PC-3 (cell line): ENCODE data around the gene IL1RAPL2. TPM values are rescaled to one million over a fixed set of nuclear protein-coding genes. Genes with fewer than 3 reads are reported as not detected.

Experiments used
- ATAC-seq: fragments of 200-7000 bp; cut with Tn5 transposase; 2 replicates; pipeline ENCODE4 v1.9.1; 2020; ENCODE audit warnings: mild to moderate bottlenecking, moderate library complexity
- BruUV-seq: library from RNA; stranded (reverse); fragments of 400-500 nt; replicated peaks from 2 replicates; lab custom pipeline; 2021; lab: Mats Ljungman, UMichigan
- CTCF ChIA-PET: fragments of 300-600 bp; sonication (Branson Sonifier 250); formaldehyde crosslinking; loops from one replicate; lab custom pipeline; 2022; ENCODE audit warnings: antibody characterized with exemption; lab: Charles Lee
- POLR2A ChIA-PET: fragments of 300-600 bp; sonication (Branson Sonifier 250); formaldehyde crosslinking; loops from one replicate; lab custom pipeline; 2022; ENCODE audit warnings: antibody characterized with exemption; ENCODE audit not compliant: unreplicated experiment; lab: Charles Lee
- DNase-seq: peaks from one replicate; pipeline ENCODE4 v3.0.0-alpha.2; 2015
- H2AFZ ChIP-seq: fragments of 300-600 bp; sonication (generic); 2 replicates; pipeline ENCODE4 v1.6.0; 2016; ENCODE audit warnings: antibody characterized with exemption, low read length
- H3F3A ChIP-seq: fragments of 300-600 bp; sonication (generic); one replicate; pipeline ENCODE4 v1.6.0; 2017; ENCODE audit warnings: antibody characterized with exemption, low read length, control low read depth, mild to moderate bottlenecking; ENCODE audit not compliant: unreplicated experiment
- H3K27ac ChIP-seq: fragments of 300-600 bp; sonication (generic); 2 replicates; pipeline ENCODE4 v1.5.1; 2016; ENCODE audit warnings: mild to moderate bottlenecking, low read length
- H3K27me3 ChIP-seq: fragments of 300-600 bp; sonication (generic); 2 replicates; pipeline ENCODE4 v1.6.1; 2016; ENCODE audit warnings: low read length, mixed read lengths
- H3K36me3 ChIP-seq: fragments of 300-600 bp; sonication (generic); 2 replicates; pipeline ENCODE4 v1.6.1; 2016; ENCODE audit warnings: low read depth, mixed run types, low read length, mixed read lengths
- H3K4me1 ChIP-seq: fragments of 300-600 bp; sonication (generic); 2 replicates; pipeline ENCODE4 v1.5.1; 2016; ENCODE audit warnings: low read length; ENCODE audit not compliant: insufficient read depth
- H3K4me2 ChIP-seq: fragments of 300-600 bp; sonication (generic); 2 replicates; pipeline ENCODE4 v1.6.0; 2016; ENCODE audit warnings: low read length
- H3K4me3 ChIP-seq: fragments of 300-600 bp; sonication (generic); 2 replicates; pipeline ENCODE4 v1.5.1; 2016; ENCODE audit warnings: mild to moderate bottlenecking, low read length, mixed read lengths
- H3K79me2 ChIP-seq: fragments of 300-600 bp; sonication (generic); 2 replicates; pipeline ENCODE4 v1.6.1; 2017; ENCODE audit warnings: low read length, mixed read lengths
- H3K9ac ChIP-seq: fragments of 300-600 bp; sonication (generic); 2 replicates; pipeline ENCODE4 v1.6.0; 2016; ENCODE audit warnings: mild to moderate bottlenecking, low read length
- H3K9me2 ChIP-seq: fragments of 300-600 bp; sonication (generic); replicated peaks from 2 replicates; pipeline ENCODE4 v1.6.1; 2016; ENCODE audit warnings: mixed run types, low read length, mixed read lengths
- H3K9me3 ChIP-seq: fragments of 300-600 bp; sonication (generic); 2 replicates; pipeline ENCODE4 v1.6.1; 2016; ENCODE audit warnings: low read length, mixed read lengths
- H4K20me1 ChIP-seq: fragments of 300-600 bp; sonication (generic); 2 replicates; pipeline ENCODE4 v1.6.1; 2016; ENCODE audit warnings: low read length, mixed read lengths
- EZH2 ChIP-seq: fragments of 300-600 bp; sonication (generic); IDR thresholded peaks from one replicate; pipeline ENCODE4 v1.6.1; 2017; ENCODE audit warnings: antibody characterized with exemption, mild to moderate bottlenecking, low read length; ENCODE audit not compliant: unreplicated experiment
- EZH2phosphoT487 ChIP-seq: fragments of 300-600 bp; sonication (generic); IDR thresholded peaks from 2 replicates; pipeline ENCODE4 v1.6.1; 2018; ENCODE audit warnings: mild to moderate bottlenecking, antibody characterized with exemption, low read length, borderline replicate concordance
- intact Hi-C: fragments of 100-400 bp; cut with micrococcal nuclease; formaldehyde crosslinking; loops from 2 replicates; pipeline ENCODE4 v1.9.0; 2023
- total RNA-seq: library from RNA; depleted of rRNA; stranded (reverse); fragments of >200 nt; gene quantifications from 2 replicates; pipeline ENCODE4 v1.2.3, GENCODE V29; 2014
- TF ChIP-seq, protein P1 (sequence below): fragments of 300-600 bp; sonication (generic); conservative IDR thresholded peaks from 2 replicates; pipeline ENCODE4 v1.5.1; 2017; ENCODE audit warnings: antibody characterized with exemption, low read depth, mild to moderate bottlenecking, low read length

The IL1RAPL2 gene
- total RNA-seq, 1 experiment from 2014 or later: 0.62 TPM

DNA sequence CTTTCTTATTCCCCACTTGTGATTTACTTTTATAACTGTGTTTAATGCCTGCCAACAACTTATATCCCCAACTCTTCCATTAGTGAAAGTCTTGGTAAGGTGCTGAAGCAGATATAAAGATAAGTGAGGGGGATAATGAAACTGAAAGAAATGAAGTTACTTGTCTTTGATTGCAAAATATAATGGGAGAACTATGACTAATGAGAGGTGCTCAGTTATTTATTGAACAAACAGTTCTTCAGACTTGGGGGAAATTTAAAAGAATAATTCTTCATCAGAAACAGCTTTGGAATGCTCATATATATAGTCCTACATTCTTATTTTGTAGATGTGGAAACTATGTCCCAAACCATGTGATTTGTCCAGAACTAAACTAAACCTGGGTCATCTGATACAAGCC is 441.0 kb downstream of the IL1RAPL2 start:
- H3K79me2 ChIP-seq: no peaks in the 10 kb centered on the region
- TF ChIP-seq EZH2phosphoT487 (no peak), EZH2 (no peak)
- TF ChIP-seq, protein P1, sequence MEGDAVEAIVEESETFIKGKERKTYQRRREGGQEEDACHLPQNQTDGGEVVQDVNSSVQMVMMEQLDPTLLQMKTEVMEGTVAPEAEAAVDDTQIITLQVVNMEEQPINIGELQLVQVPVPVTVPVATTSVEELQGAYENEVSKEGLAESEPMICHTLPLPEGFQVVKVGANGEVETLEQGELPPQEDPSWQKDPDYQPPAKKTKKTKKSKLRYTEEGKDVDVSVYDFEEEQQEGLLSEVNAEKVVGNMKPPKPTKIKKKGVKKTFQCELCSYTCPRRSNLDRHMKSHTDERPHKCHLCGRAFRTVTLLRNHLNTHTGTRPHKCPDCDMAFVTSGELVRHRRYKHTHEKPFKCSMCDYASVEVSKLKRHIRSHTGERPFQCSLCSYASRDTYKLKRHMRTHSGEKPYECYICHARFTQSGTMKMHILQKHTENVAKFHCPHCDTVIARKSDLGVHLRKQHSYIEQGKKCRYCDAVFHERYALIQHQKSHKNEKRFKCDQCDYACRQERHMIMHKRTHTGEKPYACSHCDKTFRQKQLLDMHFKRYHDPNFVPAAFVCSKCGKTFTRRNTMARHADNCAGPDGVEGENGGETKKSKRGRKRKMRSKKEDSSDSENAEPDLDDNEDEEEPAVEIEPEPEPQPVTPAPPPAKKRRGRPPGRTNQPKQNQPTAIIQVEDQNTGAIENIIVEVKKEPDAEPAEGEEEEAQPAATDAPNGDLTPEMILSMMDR: no peak
- H4K20me1 ChIP-seq: no peaks in the 10 kb centered on the region

DNA sequence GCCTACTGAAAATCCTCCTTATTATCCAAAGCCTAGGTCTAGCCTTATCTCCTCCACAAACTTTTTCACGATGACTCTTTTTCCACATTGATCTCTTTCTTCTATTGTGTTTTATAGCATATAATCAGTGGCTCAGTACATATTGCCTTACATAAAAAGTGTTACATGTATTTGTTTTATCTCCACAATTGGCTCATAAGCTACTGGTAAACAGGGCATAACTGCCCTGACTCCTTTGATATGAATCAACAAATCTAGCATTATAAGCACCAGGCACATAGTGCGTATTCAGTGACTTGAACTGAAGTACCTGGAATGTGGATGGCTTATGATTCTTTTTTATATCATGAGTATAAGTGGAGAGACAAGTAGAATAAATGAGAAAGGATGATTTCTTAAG is 447.7 kb downstream of the IL1RAPL2 start:
- no peaks in the 10 kb centered on the region for H3F3A ChIP-seq
- BruUV-seq: no TSS peak
- DNase-seq (no peak), ATAC-seq (no peak)
- H3K36me3 ChIP-seq: no peaks in the 10 kb centered on the region
- no peaks in the 10 kb centered on the region for H3K9me3 ChIP-seq
- ChIA-PET CTCF (no interaction called here), POLR2A (no interaction called here)
- H3K4me2 ChIP-seq: no peak overlapping the region
- H3K27ac ChIP-seq: no peak overlapping the region
- intact Hi-C loops: no loop called here
- H3K79me2 ChIP-seq: no peaks in the 10 kb centered on the region
- H3K9me2 ChIP-seq: no peaks in the 10 kb centered on the region
- H3K4me3 ChIP-seq: no peak overlapping the region
- H4K20me1 ChIP-seq: no peaks in the 10 kb centered on the region
- H2AFZ ChIP-seq: no peak overlapping the region
- no peak overlapping the region for H3K9ac ChIP-seq
- TF ChIP-seq, protein P1: no peak
- TF ChIP-seq EZH2: no peak
- TF ChIP-seq EZH2phosphoT487: no peak
- no peaks in the 10 kb centered on the region for H3K27me3 ChIP-seq
- H3K4me1 ChIP-seq: 0 out of 2 replicates have a peak, but pooled peaks cover 7% of the 10 kb centered on the region

More for the DNA sequence above, 441.0 kb downstream of the IL1RAPL2 start:
- no peak overlapping the region for H3K27ac ChIP-seq
- no peak overlapping the region for H2AFZ ChIP-seq
- ATAC-seq: no peak
- BruUV-seq: no TSS peak
- no peaks in the 10 kb centered on the region for H3K27me3 ChIP-seq
- H3K4me2 ChIP-seq: no peak overlapping the region
- ChIA-PET POLR2A (no interaction called here), CTCF (no interaction called here)
- no peak for DNase-seq
- no peaks in the 10 kb centered on the region for H3K4me1 ChIP-seq
- H3F3A ChIP-seq: no peaks in the 10 kb centered on the region
- no peaks in the 10 kb centered on the region for H3K36me3 ChIP-seq
- H3K9ac ChIP-seq: no peak overlapping the region
- H3K4me3 ChIP-seq: no peak overlapping the region
- no peaks in the 10 kb centered on the region for H3K9me2 ChIP-seq
- H3K9me3 ChIP-seq: no peaks in the 10 kb centered on the region
- intact Hi-C loops: no loop called here

DNA sequence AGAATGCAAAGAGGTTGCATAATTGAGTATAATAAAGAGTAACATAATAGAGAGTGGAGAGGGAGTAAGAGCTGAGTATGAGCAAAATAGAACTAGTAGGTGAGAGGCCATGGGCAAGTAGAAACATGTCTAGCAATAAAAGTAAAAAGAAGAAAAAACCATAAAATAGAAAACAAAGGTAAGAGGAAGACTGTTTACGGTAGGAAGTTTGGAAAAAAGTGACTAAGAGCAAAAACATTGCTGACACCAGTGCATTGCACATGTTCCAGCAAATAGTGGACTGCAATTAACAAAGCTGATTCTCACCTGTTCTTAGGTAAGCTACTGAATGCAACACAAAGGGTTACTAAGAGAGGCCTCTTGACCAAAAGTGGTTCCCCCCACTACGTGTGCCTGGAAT is 451.6 kb downstream of the IL1RAPL2 start:
- Histone ChIP-seq H3K4me3 (no peak overlapping the region), H3K4me2 (no peak overlapping the region), H3K9me3 (no peaks in the 10 kb centered on the region), H2AFZ (no peak overlapping the region), H3K4me1 (0 out of 2 replicates have a peak, but pooled peaks cover 7% of the 10 kb centered on the region), H3F3A (no peaks in the 10 kb centered on the region), H3K9ac (no peak overlapping the region), H3K79me2 (no peaks in the 10 kb centered on the region), H3K27me3 (no peaks in the 10 kb centered on the region), H3K9me2 (no peaks in the 10 kb centered on the region), H3K27ac (no peak overlapping the region), H3K36me3 (no peaks in the 10 kb centered on the region), H4K20me1 (no peaks in the 10 kb centered on the region)
- CTCF ChIA-PET: no interaction called here
- ATAC-seq: peak; percentile 29
- intact Hi-C loops: no loop called here
- no TSS peak for BruUV-seq
- POLR2A ChIA-PET: no interaction called here
- peak; percentile 12 for DNase-seq
- TF ChIP-seq EZH2: no peak
- TF ChIP-seq EZH2phosphoT487: no peak
- TF ChIP-seq, protein P1: no peak
